Gastrocnemius medialis (tissue), 4 donors: Measurements from ENCODE around the gene LONP1.

Source experiments
- POLR2A ChIP-seq, 2 donors: fragments of 450-650 bp; IDR thresholded peaks; one replicate each; pipeline ENCODE4 v1.6.1; 2017; ENCODE audit warnings: antibody characterized with exemption in 2 of 2, mild to moderate bottlenecking in 2 of 2, moderate library complexity in 2 of 2
- TF ChIP-seq, protein P1 (sequence below), 5 experiments: fragments of 450-650 bp in 3 of 5; fragments of 200-600 bp in 2 of 5; sonication (generic) in 2 of 5; IDR thresholded peaks in 4 of 5; conservative IDR thresholded peaks in 1 of 5; 1 replicate in 4 of 5; 2 replicates in 1 of 5; pipeline ENCODE4 v1.5.1; 2016 to 2019; ENCODE audit warnings: antibody characterized with exemption in 5 of 5, mild to moderate bottlenecking in 3 of 5, moderate library complexity in 3 of 5

DNA sequence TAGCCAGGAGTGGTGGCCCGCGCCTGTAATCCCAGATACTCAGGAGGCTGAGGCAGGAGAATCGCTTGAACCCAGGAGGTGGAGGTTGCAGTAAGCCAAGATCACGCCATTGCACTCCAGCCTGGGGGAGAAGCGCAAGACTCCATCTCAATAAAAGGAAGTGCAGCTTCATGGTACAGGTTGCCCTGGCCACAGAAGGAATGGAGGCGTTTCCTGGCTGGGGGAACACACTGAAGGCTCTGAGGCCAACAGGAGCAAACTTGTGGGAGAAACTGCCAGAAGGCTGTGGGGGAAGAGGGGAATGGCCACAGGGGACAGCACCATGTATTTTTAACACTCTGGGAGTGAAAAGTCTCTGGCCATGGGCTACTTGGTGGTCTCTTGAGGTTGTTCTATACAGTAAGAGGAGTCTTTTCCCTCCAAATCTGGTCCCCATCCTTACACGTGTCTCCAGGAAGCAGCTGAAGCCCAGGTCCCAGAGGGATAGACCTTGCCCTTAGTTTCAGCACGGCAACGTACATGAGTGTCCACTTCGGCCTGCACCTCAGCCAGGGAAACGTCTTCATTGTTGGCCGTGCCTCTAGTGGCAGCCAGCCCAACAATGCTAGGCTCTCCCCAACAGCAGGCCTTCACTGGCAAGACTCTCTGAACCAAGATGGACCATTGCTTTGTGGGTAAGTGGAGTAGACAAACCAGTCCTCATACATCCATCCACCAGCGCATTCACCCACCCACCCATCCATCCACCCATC is 47.1 kb downstream of the LONP1 start:
- TF ChIP-seq, protein P1, sequence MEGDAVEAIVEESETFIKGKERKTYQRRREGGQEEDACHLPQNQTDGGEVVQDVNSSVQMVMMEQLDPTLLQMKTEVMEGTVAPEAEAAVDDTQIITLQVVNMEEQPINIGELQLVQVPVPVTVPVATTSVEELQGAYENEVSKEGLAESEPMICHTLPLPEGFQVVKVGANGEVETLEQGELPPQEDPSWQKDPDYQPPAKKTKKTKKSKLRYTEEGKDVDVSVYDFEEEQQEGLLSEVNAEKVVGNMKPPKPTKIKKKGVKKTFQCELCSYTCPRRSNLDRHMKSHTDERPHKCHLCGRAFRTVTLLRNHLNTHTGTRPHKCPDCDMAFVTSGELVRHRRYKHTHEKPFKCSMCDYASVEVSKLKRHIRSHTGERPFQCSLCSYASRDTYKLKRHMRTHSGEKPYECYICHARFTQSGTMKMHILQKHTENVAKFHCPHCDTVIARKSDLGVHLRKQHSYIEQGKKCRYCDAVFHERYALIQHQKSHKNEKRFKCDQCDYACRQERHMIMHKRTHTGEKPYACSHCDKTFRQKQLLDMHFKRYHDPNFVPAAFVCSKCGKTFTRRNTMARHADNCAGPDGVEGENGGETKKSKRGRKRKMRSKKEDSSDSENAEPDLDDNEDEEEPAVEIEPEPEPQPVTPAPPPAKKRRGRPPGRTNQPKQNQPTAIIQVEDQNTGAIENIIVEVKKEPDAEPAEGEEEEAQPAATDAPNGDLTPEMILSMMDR (IDR thresholded peaks at IDR 0.05 in 4 of 5, conservative IDR thresholded peaks at IDR 0.05 in 1 of 5) = no peak
- no peak for TF ChIP-seq POLR2A (IDR thresholded peaks at IDR 0.05)
